Endothelial cell (in vitro differentiated cells): Measurements from ENCODE around the gene COL26A1. TPM values are rescaled to one million over a fixed set of nuclear protein-coding genes. Genes with fewer than 3 reads are reported as not detected.

Source experiments
- DNase-seq: peaks from one replicate; pipeline ENCODE4 v3.0.0; 2021; ENCODE audit warnings: low spot score
- H3K27ac Mint-ChIP-seq: one replicate; pipeline ENCODE4 v1.8.0; 2021; ENCODE audit warnings: mixed read lengths, inconsistent platforms; ENCODE audit not compliant: unreplicated experiment
- H3K27me3 Mint-ChIP-seq: one replicate; pipeline ENCODE4 v1.8.0; 2021; ENCODE audit warnings: mild to moderate bottlenecking, moderate library complexity, mixed read lengths, inconsistent platforms; ENCODE audit not compliant: unreplicated experiment
- H3K36me3 Mint-ChIP-seq: one replicate; pipeline ENCODE4 v1.8.0; 2021; ENCODE audit warnings: mild to moderate bottlenecking, low read depth, mixed read lengths, inconsistent platforms; ENCODE audit not compliant: unreplicated experiment
- H3K4me1 Mint-ChIP-seq: one replicate; pipeline ENCODE4 v1.8.0; 2021; ENCODE audit warnings: mild to moderate bottlenecking, mixed read lengths, inconsistent platforms; ENCODE audit not compliant: unreplicated experiment
- H3K4me3 Mint-ChIP-seq: one replicate; pipeline ENCODE4 v1.8.0; 2021; ENCODE audit warnings: mild to moderate bottlenecking, mixed read lengths, inconsistent platforms; ENCODE audit not compliant: unreplicated experiment
- H3K9me3 Mint-ChIP-seq: one replicate; pipeline ENCODE4 v1.8.0; 2021; ENCODE audit warnings: mixed read lengths, inconsistent platforms; ENCODE audit not compliant: unreplicated experiment
- CTCF ChIP-seq: fragments of 200-600 bp; sonication (generic); IDR thresholded peaks from one replicate; pipeline ENCODE4 v1.5.0; 2021; ENCODE audit warnings: antibody characterized with exemption; ENCODE audit not compliant: unreplicated experiment
- long read RNA-seq: library from polyadenylated mRNA; unstranded; transcript quantifications from one replicate; pipeline ENCODE4 v2.0.0, GENCODE V29; 2020; ENCODE audit not compliant: unreplicated experiment
- total RNA-seq: library from RNA; stranded (reverse); fragmentation: NEBNext Ultra II Directional; extraction: Animal tissue kit (Norgen Biotek cat#: 25700); gene quantifications from one replicate; pipeline ENCODE4 v1.2.1, GENCODE V29; 2021; ENCODE audit not compliant: unreplicated experiment

COL26A1 gene
- total RNA-seq, result 6.1 TPM
- long read RNA-seq, partial matches to known transcripts, result 0 of 5 reads
- long read RNA-seq, other reads (novel, unspliced or antisense), result 1 of 5 reads

- Mint-ChIP-seq H3K9me3 (no peaks in the 10 kb centered on the region), H3K36me3 (no peaks in the 10 kb centered on the region), H3K27me3 (peaks cover 2% of the 10 kb centered on the region), H3K27ac (no peak within 1 kb of the TSS), H3K4me3 (peak within 1 kb of the TSS; percentile 82), H3K4me1 (peaks cover 3% of the 10 kb centered on the region)
- peak; percentile 65 for DNase-seq
- no peak for TF ChIP-seq CTCF
Observed at GRCh38 chr7:101362334-101363195, at the start of gene COL26A1. TSS of gene COL26A1 (plus strand) at chr7:101362875. CDS start at chr7:101363033, 158 bp downstream.

- Mint-ChIP-seq H3K9me3 (peaks cover 3% of the 10 kb centered on the region), H3K36me3 (peaks cover 10% of the 10 kb centered on the region), H3K27me3 (peaks cover under 1% of the 10 kb centered on the region), H3K27ac (no peak overlapping the region), H3K4me3 (no peak overlapping the region), H3K4me1 (peaks cover 3% of the 10 kb centered on the region)
- peak; percentile 56 for DNase-seq
- TF ChIP-seq CTCF, result peak; percentile 84
Observed at GRCh38 chr7:101315336-101315735, 47.3 kb upstream of the COL26A1 start.

GRCh38 chr7:101319401-101319800 is 43.3 kb upstream of the COL26A1 start:
- Mint-ChIP-seq H3K27me3 (peaks cover 2% of the 10 kb centered on the region), H3K4me1 (peaks cover 5% of the 10 kb centered on the region), H3K4me3 (no peak overlapping the region), H3K36me3 (peaks cover 6% of the 10 kb centered on the region), H3K9me3 (no peaks in the 10 kb centered on the region), H3K27ac (no peak overlapping the region)
- no peak for TF ChIP-seq CTCF
- no peak for DNase-seq

GRCh38 chr7:101321491-101322401 is 40.9 kb upstream of the COL26A1 start, which contains the start of gene IFT22:
TSS of gene IFT22 (minus strand) at chr7:101321812. CDS start at chr7:101321709, 103 bp downstream.
- Mint-ChIP-seq H3K9me3 (no peaks in the 10 kb centered on the region), H3K4me3 (peak within 1 kb of the TSS; percentile 94), H3K27ac (peak within 1 kb of the TSS; percentile 88), H3K4me1 (peaks cover 5% of the 10 kb centered on the region), H3K27me3 (peaks cover 2% of the 10 kb centered on the region), H3K36me3 (no peaks in the 10 kb centered on the region)
- peak; percentile 93 for DNase-seq
- TF ChIP-seq CTCF, result no peak
